Muscle layer of duodenum (tissue), 2 donors: Measurements from ENCODE around the gene PVR.
"Not testable (repeated sequence)": the region's sequence is repeated elsewhere in the genome, so short reads cannot be mapped to it uniquely, and the experiment has no call there.

ENCODE experiments used
- H3K27ac ChIP-seq: one replicate; pipeline ENCODE4 v1.7.0; 2013; ENCODE audit warnings: mild to moderate bottlenecking, low read length
- H3K27me3 ChIP-seq: one replicate; pipeline ENCODE4 v1.7.0; 2013; ENCODE audit warnings: low read depth, mild to moderate bottlenecking, control low read depth, low read length
- H3K36me3 ChIP-seq, 2 donors: one replicate each; pipeline ENCODE4 v1.7.0; 2013; ENCODE audit warnings: low read length in 2 of 2, control low read depth in 1 of 2, mild to moderate bottlenecking in 1 of 2; ENCODE audit not compliant: insufficient read depth in 2 of 2, control insufficient read depth in 1 of 2
- H3K4me1 ChIP-seq, 2 donors: one replicate each; pipeline ENCODE4 v1.7.0; 2013; ENCODE audit warnings: low read length in 2 of 2, mild to moderate bottlenecking in 2 of 2, control low read depth in 1 of 2, moderate library complexity in 1 of 2; ENCODE audit not compliant: insufficient read depth in 2 of 2, control insufficient read depth in 1 of 2
- H3K4me3 ChIP-seq, 2 donors: one replicate each; pipeline ENCODE4 v1.7.0; 2013; ENCODE audit warnings: low read length in 2 of 2, low read depth in 1 of 2, mild to moderate bottlenecking in 1 of 2
- H3K9me3 ChIP-seq, 2 donors: one replicate each; pipeline ENCODE4 v1.7.0; 2013; ENCODE audit warnings: low read length in 2 of 2, control low read depth in 1 of 2, mild to moderate bottlenecking in 1 of 2; ENCODE audit not compliant: control insufficient read depth in 1 of 2
- donor health status: healthy.

PVR gene

DNA sequence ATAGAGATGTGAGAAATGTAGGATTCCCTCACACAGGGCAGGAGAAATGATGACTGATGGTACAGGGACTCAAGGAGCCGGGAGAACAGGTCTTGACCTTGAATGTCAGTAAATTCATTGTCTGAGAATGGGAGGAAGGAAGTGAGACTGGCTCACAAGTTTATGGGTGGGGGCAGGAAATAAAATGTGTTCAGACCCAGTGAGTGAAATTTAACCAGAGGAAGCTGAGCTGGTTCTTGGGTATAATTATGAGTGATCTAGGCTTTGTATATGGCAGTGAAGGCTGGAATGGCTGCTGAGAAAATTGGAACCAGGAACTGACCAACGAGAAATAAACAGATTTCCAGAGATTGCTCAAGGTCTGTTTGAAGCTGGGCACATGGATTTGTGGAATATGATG, 36.7 kb upstream of the PVR start:
- Histone ChIP-seq H3K4me3 (no peak overlapping the region), H3K36me3 (no peaks in the 10 kb centered on the region), H3K27me3 (no peaks in the 10 kb centered on the region), H3K27ac (no peak overlapping the region), H3K9me3 (no peaks in the 10 kb centered on the region), H3K4me1 (peaks cover 0 to 6% of the 10 kb centered on the region in 2 donors)

DNA sequence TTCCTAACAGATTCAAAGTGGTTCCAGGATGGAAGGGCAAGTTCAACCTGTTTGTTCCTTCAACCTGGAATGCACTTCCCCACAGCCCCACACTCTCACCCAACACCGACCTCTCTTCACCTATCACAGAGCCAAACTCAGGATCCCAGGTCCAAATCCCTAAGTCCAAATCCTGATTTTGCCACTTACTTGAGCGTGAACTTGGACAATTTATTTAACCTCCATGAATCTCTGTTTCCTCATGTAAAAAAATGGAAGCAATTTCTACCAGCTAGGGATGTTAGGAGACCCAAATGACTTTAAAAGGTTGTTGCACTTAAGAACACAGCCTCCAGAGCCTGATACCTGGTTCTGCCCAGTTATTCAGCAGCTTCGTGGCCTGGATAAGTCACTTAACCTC, 35.8 kb upstream of the PVR start:
- H3K9me3 ChIP-seq: no peaks in the 10 kb centered on the region
- H3K27ac ChIP-seq: no peak overlapping the region
- H3K27me3 ChIP-seq: no peaks in the 10 kb centered on the region
- peaks cover 0 to 6% of the 10 kb centered on the region in 2 donors for H3K4me1 ChIP-seq
- no peaks in the 10 kb centered on the region for H3K36me3 ChIP-seq
- no peak overlapping the region for H3K4me3 ChIP-seq

DNA sequence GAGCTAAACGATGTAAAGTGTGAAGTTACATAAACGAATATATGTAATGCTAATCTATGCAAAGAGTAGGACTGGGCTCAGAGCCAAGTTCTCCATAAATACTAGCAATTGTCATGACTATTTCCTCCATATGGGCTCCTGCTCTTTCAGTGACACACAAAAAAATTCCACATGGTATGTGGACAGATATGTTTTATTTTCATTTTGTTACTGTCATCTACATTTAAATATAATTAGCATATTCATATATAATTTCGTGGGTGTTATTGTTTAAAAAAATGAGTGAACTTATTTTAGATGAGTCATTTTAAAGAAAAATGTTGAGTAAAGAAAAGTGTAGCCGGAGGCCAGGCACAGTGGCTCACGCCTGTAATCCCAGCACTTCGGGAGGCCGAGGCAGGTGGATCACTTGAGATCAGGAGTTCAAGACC, 35.3 kb upstream of the PVR start:
- Histone ChIP-seq H3K36me3 (no peaks in the 10 kb centered on the region), H3K27me3 (no peaks in the 10 kb centered on the region), H3K4me3 (no peak overlapping the region), H3K4me1 (peaks cover 0 to 6% of the 10 kb centered on the region in 2 donors), H3K27ac (no peak overlapping the region), H3K9me3 (no peaks in the 10 kb centered on the region)

DNA sequence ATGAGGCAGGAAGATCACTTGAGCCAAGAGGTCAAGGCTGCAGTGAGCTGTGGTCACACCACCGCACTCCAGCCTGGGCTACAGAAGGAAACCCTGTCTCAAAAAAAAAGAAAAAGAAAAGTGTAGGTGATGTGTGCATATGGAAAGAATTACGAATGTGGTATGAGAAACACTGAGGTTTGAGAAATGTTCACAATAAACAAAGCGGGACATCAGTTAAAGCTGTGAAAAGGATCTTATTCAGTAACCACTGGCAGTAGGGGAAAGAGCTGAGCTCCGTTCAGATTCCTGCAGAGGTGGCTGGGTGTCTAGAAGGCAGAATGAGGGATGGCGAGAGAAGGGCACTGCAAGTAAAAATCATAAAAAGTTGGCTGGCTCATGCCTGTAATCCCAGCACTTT, 34.5 kb upstream of the PVR start:
- H3K4me1 ChIP-seq: peaks cover 0 to 6% of the 10 kb centered on the region in 2 donors
- H3K27me3 ChIP-seq: no peaks in the 10 kb centered on the region
- no peaks in the 10 kb centered on the region for H3K36me3 ChIP-seq
- no peaks in the 10 kb centered on the region for H3K9me3 ChIP-seq
- no peak overlapping the region for H3K27ac ChIP-seq
- H3K4me3 ChIP-seq: no peak overlapping the region

DNA sequence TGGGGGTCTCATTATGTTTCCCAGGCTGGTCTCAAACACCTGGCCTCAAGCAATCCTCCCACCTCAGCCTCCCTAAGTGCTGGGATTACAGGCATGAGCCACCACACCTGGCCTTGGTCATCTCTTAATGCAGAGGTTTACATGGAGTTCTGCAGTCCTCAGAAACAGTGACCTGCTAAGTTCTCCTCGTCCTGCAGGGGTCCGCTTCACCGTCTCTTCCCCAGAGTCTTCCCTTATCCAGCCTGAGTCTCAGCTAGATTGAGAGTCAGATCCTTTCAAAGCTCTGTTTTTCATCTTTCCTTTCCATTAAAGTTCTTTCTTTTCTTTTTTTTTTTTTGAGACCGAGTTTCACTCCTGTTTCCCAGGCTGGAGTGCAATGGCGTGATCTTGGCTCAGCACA, 33.2 kb upstream of the PVR start:
- not testable (repeated sequence) for H3K4me3 ChIP-seq, H3K27ac ChIP-seq, H3K4me1 ChIP-seq, H3K27me3 ChIP-seq, H3K9me3 ChIP-seq, H3K36me3 ChIP-seq

DNA sequence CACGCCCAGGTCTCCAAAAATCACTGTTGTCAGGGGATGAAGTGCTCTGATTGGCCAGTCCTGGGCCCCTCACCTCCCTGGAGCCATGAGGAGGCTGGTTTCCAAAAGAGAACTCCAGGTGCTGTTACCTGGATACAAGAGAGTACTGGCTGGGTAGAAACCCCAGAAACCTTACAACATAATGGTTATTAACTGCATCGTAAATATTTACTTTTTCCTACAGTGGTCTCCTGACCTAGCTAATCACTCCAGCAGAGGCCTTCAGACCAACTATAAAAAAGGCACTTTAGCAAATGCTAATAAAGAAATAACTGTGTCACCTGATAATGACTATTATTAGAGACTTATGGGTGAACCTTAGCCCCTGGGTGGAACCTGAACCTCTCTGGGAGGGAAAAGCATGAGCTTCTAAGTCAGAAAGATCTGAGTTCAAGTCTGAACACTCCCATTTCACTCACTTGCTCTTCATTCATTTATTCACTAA, 31.9 kb upstream of the PVR start:
- no peaks in the 10 kb centered on the region for H3K36me3 ChIP-seq
- no peak overlapping the region for H3K4me3 ChIP-seq
- H3K9me3 ChIP-seq: no peaks in the 10 kb centered on the region
- no peaks in the 10 kb centered on the region for H3K27me3 ChIP-seq
- H3K4me1 ChIP-seq: peaks cover 0 to 6% of the 10 kb centered on the region in 2 donors
- H3K27ac ChIP-seq: peak overlapping the region; percentile 19

DNA sequence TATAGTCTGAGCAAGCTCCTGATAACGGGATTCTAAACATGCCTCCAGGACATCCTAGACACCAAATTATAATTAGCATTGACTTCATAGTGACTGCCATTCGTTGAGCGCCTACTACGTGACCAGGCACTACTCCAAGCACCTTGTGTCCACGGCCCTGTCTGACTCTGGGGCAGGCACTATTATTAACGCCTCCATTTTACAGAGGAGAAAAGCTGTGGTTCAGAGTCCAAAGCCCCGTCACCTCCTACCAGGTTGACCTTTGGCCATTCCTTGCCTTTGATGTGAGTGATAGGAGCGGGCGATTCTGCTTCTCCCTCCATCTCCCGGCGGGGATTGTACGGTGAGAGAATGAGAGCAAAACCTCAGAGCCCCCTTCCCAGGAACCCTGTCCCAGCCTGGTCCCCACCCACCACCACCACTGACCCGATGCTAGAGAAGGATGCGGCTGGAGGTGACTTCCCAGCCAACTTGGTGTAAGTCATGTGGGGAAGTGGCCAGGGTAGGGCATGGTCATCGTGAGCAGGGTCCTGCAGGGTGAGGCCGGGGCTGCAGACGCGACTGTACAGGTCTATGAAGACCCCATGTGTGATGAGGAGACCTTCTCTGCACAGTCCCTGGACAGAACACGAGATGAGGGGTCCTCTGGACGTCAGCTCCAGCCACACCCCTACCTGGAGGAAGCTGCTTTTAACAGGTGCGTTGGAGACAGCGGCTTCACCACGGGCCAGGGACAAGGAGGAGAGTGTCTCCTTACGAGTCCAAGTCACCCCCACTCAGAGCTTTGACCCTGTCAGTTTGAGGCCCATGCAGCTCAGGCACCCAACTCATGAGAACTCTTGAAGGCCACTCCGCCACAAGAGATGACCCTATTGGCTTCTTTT, 30.2 kb upstream of the PVR start, which contains the start of gene IGSF23:
Gene IGSF23, plus strand, starts transcription at position 269 of the 884 bp plus-strand sequence. Its CDS starts 83 bp downstream, at position 352.
- H3K27ac ChIP-seq: peak within 1 kb of the TSS; percentile 31
- no peak within 1 kb of the TSS for H3K4me3 ChIP-seq
- H3K4me1 ChIP-seq: no peaks in the 10 kb centered on the region
- no peaks in the 10 kb centered on the region for H3K36me3 ChIP-seq
- no peaks in the 10 kb centered on the region for H3K27me3 ChIP-seq
- H3K9me3 ChIP-seq: no peaks in the 10 kb centered on the region

DNA sequence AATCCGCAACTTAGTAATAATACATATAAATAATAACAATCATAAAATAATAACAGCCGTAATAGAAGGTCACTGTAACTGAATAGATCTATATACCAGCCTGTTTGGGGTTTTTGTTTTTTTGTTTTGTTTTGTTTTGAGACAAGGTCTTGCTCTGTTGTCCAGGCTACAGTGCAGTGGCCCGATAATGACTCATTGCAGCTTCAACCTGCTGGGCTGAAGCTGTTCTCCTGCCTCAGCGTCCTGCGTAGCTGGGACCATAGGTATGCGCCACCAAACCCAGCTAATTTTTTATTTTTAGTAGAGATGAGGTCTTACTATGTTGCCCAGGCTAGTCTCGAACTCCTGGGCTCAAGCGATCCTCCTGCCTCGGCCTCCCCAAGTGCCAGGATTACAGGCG, 29.4 kb upstream of the PVR start:
- Histone ChIP-seq H3K27ac (no peak overlapping the region), H3K4me1 (no peaks in the 10 kb centered on the region), H3K4me3 (no peak overlapping the region), H3K36me3 (no peaks in the 10 kb centered on the region), H3K27me3 (no peaks in the 10 kb centered on the region), H3K9me3 (no peaks in the 10 kb centered on the region)

DNA sequence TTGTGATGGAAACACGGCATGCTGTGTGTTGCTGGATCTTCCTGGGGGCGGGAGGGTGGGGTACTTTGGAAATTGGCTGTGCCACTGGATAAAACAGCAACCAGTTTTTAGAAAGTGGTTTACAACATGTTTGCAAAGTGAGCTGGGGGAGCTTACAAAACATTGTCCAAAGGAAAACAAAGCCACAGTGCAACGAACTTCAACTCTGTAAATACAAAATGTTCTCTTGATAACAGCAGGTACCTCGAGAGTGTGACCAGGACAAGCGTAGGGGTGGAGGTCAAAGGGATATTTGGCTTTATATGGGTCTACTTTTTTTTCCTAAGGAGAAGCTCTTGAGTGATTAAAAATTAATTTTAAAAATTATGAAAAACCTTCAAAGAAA, 27.9 kb upstream of the PVR start:
- H3K27me3 ChIP-seq: no peaks in the 10 kb centered on the region
- no peaks in the 10 kb centered on the region for H3K36me3 ChIP-seq
- H3K9me3 ChIP-seq: no peaks in the 10 kb centered on the region
- no peak overlapping the region for H3K4me3 ChIP-seq
- no peak overlapping the region for H3K27ac ChIP-seq
- H3K4me1 ChIP-seq: no peaks in the 10 kb centered on the region

DNA sequence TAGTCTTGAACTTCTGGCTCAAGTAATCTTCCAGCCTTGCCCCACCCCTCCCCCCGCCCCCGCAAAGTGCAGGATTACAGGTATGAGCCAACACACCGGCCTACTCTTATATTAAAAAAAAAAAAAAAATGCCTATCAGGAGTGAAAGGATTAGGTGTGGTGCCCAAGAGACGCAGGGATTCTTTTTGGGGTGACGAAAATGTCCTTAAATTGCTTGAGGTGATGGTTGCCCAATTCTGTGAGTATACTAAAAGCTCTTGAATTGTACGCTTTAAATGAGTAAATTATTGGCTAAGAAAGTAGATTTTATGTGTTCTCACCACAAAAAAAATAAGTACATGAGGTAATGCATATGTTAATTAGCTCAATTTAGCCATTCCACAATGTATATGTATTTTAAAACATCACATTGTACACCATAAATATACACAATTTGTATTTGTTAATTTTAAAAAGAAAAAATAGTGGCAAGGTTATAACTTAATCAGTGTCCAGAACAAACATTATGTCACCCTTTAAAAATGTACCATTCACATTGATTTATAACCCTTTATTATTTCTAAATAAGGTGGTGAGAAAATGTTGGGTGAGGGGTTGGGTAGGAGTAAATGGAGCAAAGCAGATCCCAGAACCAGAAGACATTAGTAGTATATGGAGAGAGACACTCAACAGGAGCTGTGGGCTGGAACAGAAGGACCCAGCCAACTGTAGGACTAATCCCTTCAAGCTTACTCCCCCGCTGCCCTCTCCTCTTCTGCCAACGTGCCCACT, 26.4 kb upstream of the PVR start:
- Histone ChIP-seq H3K9me3 (no peaks in the 10 kb centered on the region), H3K4me1 (no peaks in the 10 kb centered on the region), H3K27me3 (no peaks in the 10 kb centered on the region), H3K4me3 (no peak overlapping the region), H3K36me3 (no peaks in the 10 kb centered on the region), H3K27ac (no peak overlapping the region)

DNA sequence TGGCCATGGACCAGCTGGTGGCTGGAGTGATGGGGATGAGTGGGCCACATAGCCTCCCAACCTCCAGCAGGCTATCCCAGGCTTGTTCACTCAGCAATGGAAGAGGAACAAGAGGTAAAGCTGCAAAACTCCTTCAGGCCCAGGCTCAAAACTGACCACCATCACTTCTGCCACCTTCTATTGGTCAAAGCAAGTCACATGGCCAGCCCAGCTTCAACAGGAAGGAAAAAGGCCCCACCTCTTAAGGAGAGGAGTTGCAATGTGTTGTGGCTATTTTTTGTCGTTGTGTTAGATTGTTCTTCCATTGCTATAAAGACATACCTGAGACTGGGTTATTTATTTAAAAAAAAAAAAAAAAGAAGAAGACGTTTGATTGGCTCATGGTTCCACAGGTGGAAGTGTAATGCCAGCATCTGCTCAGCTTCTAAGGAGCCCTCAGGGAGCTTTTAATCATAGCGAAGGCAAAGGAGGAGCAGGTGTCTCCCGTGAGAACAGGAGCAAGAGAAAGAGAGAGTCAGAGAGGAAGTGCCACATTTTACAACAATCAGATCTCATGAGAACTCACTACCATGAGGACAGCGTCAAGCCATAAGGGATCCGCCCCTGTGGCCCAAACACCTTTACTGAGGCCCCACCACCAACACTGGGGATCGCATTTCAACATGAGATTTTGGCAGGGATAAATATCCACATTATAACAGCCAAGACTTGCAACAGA, 24.9 kb upstream of the PVR start:
- Histone ChIP-seq H3K36me3 (no peaks in the 10 kb centered on the region), H3K4me1 (no peaks in the 10 kb centered on the region), H3K27ac (no peak overlapping the region), H3K4me3 (no peak overlapping the region), H3K9me3 (no peaks in the 10 kb centered on the region), H3K27me3 (no peaks in the 10 kb centered on the region)
